ENCODE data around the gene PLEKHB2.

PLEKHB2 gene

GRCh38 chr2:131127076-131127475 is 21.9 kb downstream of the PLEKHB2 start:
- H3K18ac ChIP-seq (ENCODE audit: low read length), result no peak overlapping the region
- no peak overlapping the region for H3K9ac ChIP-seq (ENCODE audit: low read depth, low read length, poor library complexity)
- H3K14ac ChIP-seq (ENCODE audit: low read length), result no peak overlapping the region
- peaks cover 15 to 78% of the 10 kb centered on the region in 2 donors for H3K36me3 ChIP-seq (replicated peaks in 1 of 2; ENCODE audit: control insufficient read depth in 2 of 2, insufficient read depth in 2 of 2, low read length in 2 of 2)
- H2BK12ac ChIP-seq (ENCODE audit: low read length), result no peak overlapping the region
- H3K4ac ChIP-seq (ENCODE audit: low read length), result no peak overlapping the region
- no peak overlapping the region for H2BK120ac ChIP-seq (ENCODE audit: low read depth, low read length)
- H3K27ac ChIP-seq (replicated peaks; ENCODE audit: low read length), result no peak overlapping the region
- peaks cover 0 to 1% of the 10 kb centered on the region in 2 donors for H3K9me3 ChIP-seq (replicated peaks in 1 of 2; ENCODE audit: control insufficient read depth in 2 of 2, insufficient read depth in 1 of 2, low read depth in 1 of 2, low read length in 2 of 2)
- H3K4me3 ChIP-seq (ENCODE audit: low read length in 2 of 2), result no peak overlapping the region
- no peak overlapping the region for H2BK15ac ChIP-seq (ENCODE audit: low read length)
- H4K8ac ChIP-seq (ENCODE audit: low read depth, low read length), result no peak overlapping the region
- no CpG with 5 or more reads among the region's 3 CpGs for WGBS, 2 donors (ENCODE audit: extremely low coverage in 2 of 2, insufficient read length in 2 of 2, insufficient replicate concordance in 1 of 2)
- no peak overlapping the region for H4K91ac ChIP-seq (ENCODE audit: low read depth, low read length, poor library complexity)
- H3K27me3 ChIP-seq (ENCODE audit: control insufficient read depth in 3 of 3, insufficient read depth in 3 of 3, low read depth in 1 of 3, low read length in 3 of 3), result no peaks in the 10 kb centered on the region
- peaks cover 0 to 2% of the 10 kb centered on the region in 2 donors for H3K4me1 ChIP-seq (ENCODE audit: control insufficient read depth in 2 of 2, insufficient read depth in 1 of 2, low read depth in 1 of 2, low read length in 2 of 2)
- no peak overlapping the region for H2BK5ac ChIP-seq (ENCODE audit: low read length)
- H2AK5ac ChIP-seq (ENCODE audit: low read depth, low read length), result no peak overlapping the region
- H2AFZ ChIP-seq (ENCODE audit: low read length), result no peak overlapping the region
- H3K4me2 ChIP-seq (ENCODE audit: insufficient read depth, low read length, poor library complexity, severe bottlenecking), result no peak overlapping the region
- H3K23ac ChIP-seq (ENCODE audit: low read depth, low read length, poor library complexity), result no peak overlapping the region
- DNase-seq (ENCODE audit: low spot score), result no peak
- peaks cover 5% of the 10 kb centered on the region for H3K79me1 ChIP-seq (ENCODE audit: low read depth, low read length)

DNA sequence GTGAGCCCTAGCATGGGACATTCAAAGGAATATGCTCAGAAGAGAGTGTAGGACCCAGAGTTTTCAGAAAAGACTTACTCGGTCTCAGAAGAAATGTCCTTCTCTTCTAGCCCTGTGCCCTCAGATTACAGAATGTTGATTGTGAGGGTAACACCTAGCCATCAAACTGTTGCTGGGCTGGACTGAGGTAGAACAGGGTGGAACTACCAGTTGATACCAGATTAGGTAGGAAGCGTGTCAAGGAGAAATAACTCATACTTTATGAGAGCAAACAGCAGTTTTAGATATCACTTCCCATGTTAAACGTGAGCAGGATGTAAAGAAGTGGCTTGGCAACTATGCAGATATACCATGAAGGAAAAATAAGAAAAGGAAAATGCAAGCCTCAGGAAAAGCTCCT is 22.8 kb downstream of the PLEKHB2 start:
- no peak for DNase-seq (ENCODE audit: low spot score)
- H3K27ac ChIP-seq (replicated peaks; ENCODE audit: low read length), result no peak overlapping the region
- H4K91ac ChIP-seq (ENCODE audit: low read depth, low read length, poor library complexity), result no peak overlapping the region
- no CpG with 5 or more reads among the region's 3 CpGs for WGBS, 2 donors (ENCODE audit: extremely low coverage in 2 of 2, insufficient read length in 2 of 2, insufficient replicate concordance in 1 of 2)
- no peak overlapping the region for H2AK5ac ChIP-seq (ENCODE audit: low read depth, low read length)
- no peak overlapping the region for H3K4me3 ChIP-seq (ENCODE audit: low read length in 2 of 2)
- H3K18ac ChIP-seq (ENCODE audit: low read length), result no peak overlapping the region
- H3K27me3 ChIP-seq (ENCODE audit: control insufficient read depth in 3 of 3, insufficient read depth in 3 of 3, low read depth in 1 of 3, low read length in 3 of 3), result no peaks in the 10 kb centered on the region
- H3K4ac ChIP-seq (ENCODE audit: low read length), result no peak overlapping the region
- no peak overlapping the region for H2BK5ac ChIP-seq (ENCODE audit: low read length)
- H3K4me2 ChIP-seq (ENCODE audit: insufficient read depth, low read length, poor library complexity, severe bottlenecking), result no peak overlapping the region
- no peak overlapping the region for H3K23ac ChIP-seq (ENCODE audit: low read depth, low read length, poor library complexity)
- H3K4me1 ChIP-seq (ENCODE audit: control insufficient read depth in 2 of 2, insufficient read depth in 1 of 2, low read depth in 1 of 2, low read length in 2 of 2), result peaks cover 0 to 2% of the 10 kb centered on the region in 2 donors
- no peak overlapping the region for H2BK12ac ChIP-seq (ENCODE audit: low read length)
- no peak overlapping the region for H4K8ac ChIP-seq (ENCODE audit: low read depth, low read length)
- H3K36me3 ChIP-seq (replicated peaks in 1 of 2; ENCODE audit: control insufficient read depth in 2 of 2, insufficient read depth in 2 of 2, low read length in 2 of 2), result peaks cover 13 to 78% of the 10 kb centered on the region in 2 donors
- no peak overlapping the region for H3K9ac ChIP-seq (ENCODE audit: low read depth, low read length, poor library complexity)
- H3K14ac ChIP-seq (ENCODE audit: low read length), result no peak overlapping the region
- no peak overlapping the region for H2BK120ac ChIP-seq (ENCODE audit: low read depth, low read length)
- H2AFZ ChIP-seq (ENCODE audit: low read length), result no peak overlapping the region
- H2BK15ac ChIP-seq (ENCODE audit: low read length), result no peak overlapping the region
- peaks cover 5% of the 10 kb centered on the region for H3K79me1 ChIP-seq (ENCODE audit: low read depth, low read length)
- peaks cover 0 to 1% of the 10 kb centered on the region in 2 donors for H3K9me3 ChIP-seq (replicated peaks in 1 of 2; ENCODE audit: control insufficient read depth in 2 of 2, insufficient read depth in 1 of 2, low read depth in 1 of 2, low read length in 2 of 2)

DNA sequence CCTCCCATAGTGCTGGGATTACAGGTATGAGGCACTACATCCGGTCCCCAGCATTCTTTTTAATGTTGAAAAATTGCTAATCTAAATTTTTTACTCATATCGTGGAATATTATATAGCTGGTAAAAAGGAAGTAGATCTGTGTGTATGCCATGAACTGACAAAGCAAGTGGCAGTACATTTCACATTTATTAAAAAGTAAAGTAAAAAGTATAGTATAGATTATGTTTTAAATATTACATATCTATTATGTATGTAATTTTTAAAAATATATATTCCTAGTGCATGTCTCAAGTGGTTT is 25.1 kb downstream of the PLEKHB2 start:
- H2AFZ ChIP-seq (ENCODE audit: low read length), result no peak overlapping the region
- H3K27me3 ChIP-seq (ENCODE audit: control insufficient read depth in 3 of 3, insufficient read depth in 3 of 3, low read depth in 1 of 3, low read length in 3 of 3), result no peaks in the 10 kb centered on the region
- no peak for DNase-seq (ENCODE audit: low spot score)
- H2BK12ac ChIP-seq (ENCODE audit: low read length), result no peak overlapping the region
- peaks cover 12 to 89% of the 10 kb centered on the region in 2 donors for H3K36me3 ChIP-seq (replicated peaks in 1 of 2; ENCODE audit: control insufficient read depth in 2 of 2, insufficient read depth in 2 of 2, low read length in 2 of 2)
- no peak overlapping the region for H3K4me3 ChIP-seq (ENCODE audit: low read length in 2 of 2)
- WGBS, 2 donors (ENCODE audit: extremely low coverage in 2 of 2, insufficient read length in 2 of 2, insufficient replicate concordance in 1 of 2), result no CpG with 5 or more reads among the region's 2 CpGs
- H2AK5ac ChIP-seq (ENCODE audit: low read depth, low read length), result no peak overlapping the region
- H3K9me3 ChIP-seq (replicated peaks in 1 of 2; ENCODE audit: control insufficient read depth in 2 of 2, insufficient read depth in 1 of 2, low read depth in 1 of 2, low read length in 2 of 2), result no peaks in the 10 kb centered on the region
- H4K8ac ChIP-seq (ENCODE audit: low read depth, low read length), result no peak overlapping the region
- no peak overlapping the region for H3K18ac ChIP-seq (ENCODE audit: low read length)
- no peak overlapping the region for H2BK5ac ChIP-seq (ENCODE audit: low read length)
- no peaks in the 10 kb centered on the region for H3K4me1 ChIP-seq (ENCODE audit: control insufficient read depth in 2 of 2, insufficient read depth in 1 of 2, low read depth in 1 of 2, low read length in 2 of 2)
- no peaks in the 10 kb centered on the region for H3K79me1 ChIP-seq (ENCODE audit: low read depth, low read length)
- H3K4ac ChIP-seq (ENCODE audit: low read length), result no peak overlapping the region
- H3K9ac ChIP-seq (ENCODE audit: low read depth, low read length, poor library complexity), result no peak overlapping the region
- H3K4me2 ChIP-seq (ENCODE audit: insufficient read depth, low read length, poor library complexity, severe bottlenecking), result no peak overlapping the region
- no peak overlapping the region for H4K91ac ChIP-seq (ENCODE audit: low read depth, low read length, poor library complexity)
- H2BK120ac ChIP-seq (ENCODE audit: low read depth, low read length), result no peak overlapping the region
- no peak overlapping the region for H2BK15ac ChIP-seq (ENCODE audit: low read length)
- H3K14ac ChIP-seq (ENCODE audit: low read length), result no peak overlapping the region
- no peak overlapping the region for H3K27ac ChIP-seq (replicated peaks; ENCODE audit: low read length)
- no peak overlapping the region for H3K23ac ChIP-seq (ENCODE audit: low read depth, low read length, poor library complexity)

DNA sequence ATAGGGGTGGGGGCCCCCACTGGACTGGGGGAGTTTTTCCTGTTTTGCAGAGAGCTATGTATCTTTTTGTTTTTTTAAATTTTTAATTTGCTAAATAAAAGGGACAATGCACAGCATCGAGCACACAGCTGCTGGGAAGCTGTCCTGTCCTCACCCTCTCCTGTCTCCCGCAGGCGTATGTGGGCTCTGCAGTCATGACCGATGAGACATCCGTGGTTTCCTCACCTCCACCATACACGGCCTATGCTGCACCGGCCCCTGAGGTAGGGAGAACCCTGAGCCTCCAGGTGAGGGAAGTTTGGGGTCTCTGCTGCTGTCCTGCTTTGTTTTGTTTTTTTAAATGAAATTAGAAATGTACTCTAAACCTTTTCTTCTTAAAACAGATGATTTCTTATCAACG is 27.6 kb downstream of the PLEKHB2 start:
- WGBS, 2 donors (ENCODE audit: extremely low coverage in 2 of 2, insufficient read length in 2 of 2, insufficient replicate concordance in 1 of 2), result no CpG with 5 or more reads among the region's 8 CpGs
- no peak for DNase-seq (ENCODE audit: low spot score)

More for the DNA sequence above, 27.6 kb downstream of the PLEKHB2 start:
- no peak overlapping the region for H3K9ac ChIP-seq (ENCODE audit: low read depth, low read length, poor library complexity)
- H2BK12ac ChIP-seq (ENCODE audit: low read length), result no peak overlapping the region
- H3K36me3 ChIP-seq (replicated peaks in 1 of 2; ENCODE audit: control insufficient read depth in 2 of 2, insufficient read depth in 2 of 2, low read length in 2 of 2), result peaks cover 7 to 71% of the 10 kb centered on the region in 2 donors
- no peaks in the 10 kb centered on the region for H3K79me1 ChIP-seq (ENCODE audit: low read depth, low read length)
- H3K27ac ChIP-seq (replicated peaks; ENCODE audit: low read length), result no peak overlapping the region
- H3K4ac ChIP-seq (ENCODE audit: low read length), result no peak overlapping the region
- H2BK120ac ChIP-seq (ENCODE audit: low read depth, low read length), result no peak overlapping the region
- no peaks in the 10 kb centered on the region for H3K9me3 ChIP-seq (replicated peaks in 1 of 2; ENCODE audit: control insufficient read depth in 2 of 2, insufficient read depth in 1 of 2, low read depth in 1 of 2, low read length in 2 of 2)
- H2AK5ac ChIP-seq (ENCODE audit: low read depth, low read length), result no peak overlapping the region
- no peak overlapping the region for H2BK15ac ChIP-seq (ENCODE audit: low read length)
- no peak overlapping the region for H3K23ac ChIP-seq (ENCODE audit: low read depth, low read length, poor library complexity)
- H4K91ac ChIP-seq (ENCODE audit: low read depth, low read length, poor library complexity), result no peak overlapping the region
- no peak overlapping the region for H3K18ac ChIP-seq (ENCODE audit: low read length)
- H4K8ac ChIP-seq (ENCODE audit: low read depth, low read length), result no peak overlapping the region
- no peak overlapping the region for H2AFZ ChIP-seq (ENCODE audit: low read length)
- H2BK5ac ChIP-seq (ENCODE audit: low read length), result no peak overlapping the region
- no peaks in the 10 kb centered on the region for H3K4me1 ChIP-seq (ENCODE audit: control insufficient read depth in 2 of 2, insufficient read depth in 1 of 2, low read depth in 1 of 2, low read length in 2 of 2)
- H3K14ac ChIP-seq (ENCODE audit: low read length), result no peak overlapping the region
- no peak overlapping the region for H3K4me3 ChIP-seq (ENCODE audit: low read length in 2 of 2)
- no peaks in the 10 kb centered on the region for H3K27me3 ChIP-seq (ENCODE audit: control insufficient read depth in 3 of 3, insufficient read depth in 3 of 3, low read depth in 1 of 3, low read length in 3 of 3)
- no peak overlapping the region for H3K4me2 ChIP-seq (ENCODE audit: insufficient read depth, low read length, poor library complexity, severe bottlenecking)
